ENCODE data around the gene KHSRP. TPM values are rescaled to one million over a fixed set of nuclear protein-coding genes. Genes with fewer than 3 reads are reported as not detected.
A peak's percentile ranks its signal among the peaks of the same experiment; 100 is the strongest.

Gene KHSRP
- total RNA-seq, 6 experiments from 2014 or later: 259 to 312 (median 301) TPM

- TF ChIP-seq CTCF (IDR thresholded peaks at IDR 0.05): no peak
These were observed 9.6 kb downstream of the KHSRP start for GRCh38 chr19:6414793-6415590.

DNA sequence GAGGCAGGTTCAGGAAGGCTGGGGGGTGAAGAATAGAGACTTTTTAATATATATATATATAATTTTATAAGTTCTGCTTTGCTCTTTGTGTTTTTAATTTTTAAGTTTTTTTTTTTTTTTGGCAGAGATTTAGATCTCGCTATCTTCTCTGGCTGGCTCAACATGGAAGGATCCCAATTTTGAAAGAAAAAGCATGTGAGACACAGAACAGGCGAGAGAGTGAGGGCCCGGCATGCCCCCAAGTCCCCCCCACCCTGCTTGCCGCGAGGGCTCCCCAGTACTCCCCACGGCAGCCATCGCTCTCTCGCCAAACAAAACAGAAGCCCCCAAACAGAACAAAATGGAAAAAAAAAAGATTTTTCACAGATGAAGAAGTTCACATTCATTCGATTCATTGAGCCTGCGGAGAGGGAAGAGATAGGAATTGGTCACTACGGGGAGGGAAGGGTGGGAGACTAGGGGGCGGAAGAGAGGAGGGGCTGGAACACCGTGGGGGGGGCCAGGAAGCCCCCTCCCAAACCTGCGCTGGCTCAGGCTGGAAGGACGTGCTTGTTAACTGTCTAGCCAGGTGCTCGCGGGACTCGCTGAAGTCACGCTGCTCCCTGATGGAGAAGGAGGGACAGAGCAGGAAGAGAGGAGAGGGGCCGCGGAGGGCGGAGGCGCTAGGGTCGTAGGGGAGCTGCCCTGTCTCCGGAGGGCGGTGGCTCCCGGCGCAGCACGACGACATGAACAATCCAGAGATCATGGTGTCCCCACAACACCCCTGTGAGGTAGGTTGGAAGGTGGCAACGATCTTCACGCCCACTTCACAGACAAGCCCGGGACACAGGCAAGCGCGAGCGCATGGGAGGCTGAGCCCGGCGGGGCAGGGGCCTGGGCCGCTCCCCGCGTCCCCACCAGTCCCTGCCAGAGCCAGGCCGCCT lies 10.6 kb downstream of the KHSRP start:
- no peak for DNase-seq
- Mint-ChIP-seq H3K4me1 (ENCODE audit: low read depth) (no peaks in the 10 kb centered on the region), H3K36me3 (ENCODE audit: low read depth) (no peaks in the 10 kb centered on the region), H3K27me3 (ENCODE audit: insufficient read depth) (no peaks in the 10 kb centered on the region), H3K27ac (no peak overlapping the region), H3K4me3 (no peak overlapping the region), H3K9me3 (no peaks in the 10 kb centered on the region)
- TF ChIP-seq CTCF (IDR thresholded peaks at IDR 0.05): no peak

More at GRCh38 chr19:6414793-6415590, 9.6 kb downstream of the KHSRP start:
- peaks cover 2% of the 10 kb centered on the region; the same call in 1 of the 2 replicates for H3K36me3 Mint-ChIP-seq (ENCODE audit: low read depth)
- H3K4me1 Mint-ChIP-seq (ENCODE audit: low read depth): no peaks in the 10 kb centered on the region
- no peaks in the 10 kb centered on the region for H3K9me3 Mint-ChIP-seq
- H3K27me3 Mint-ChIP-seq (ENCODE audit: insufficient read depth): no peaks in the 10 kb centered on the region
- no peak overlapping the region for H3K4me3 Mint-ChIP-seq
- no peak overlapping the region for H3K27ac Mint-ChIP-seq
- no peak for DNase-seq

- H3K27me3 Mint-ChIP-seq (ENCODE audit: insufficient read depth): no peaks in the 10 kb centered on the region
- H3K4me1 Mint-ChIP-seq (ENCODE audit: low read depth): no peaks in the 10 kb centered on the region
- no peak overlapping the region for H3K4me3 Mint-ChIP-seq
- no peak for TF ChIP-seq CTCF (IDR thresholded peaks at IDR 0.05)
- H3K9me3 Mint-ChIP-seq: no peaks in the 10 kb centered on the region
- no peak overlapping the region for H3K27ac Mint-ChIP-seq
- no peaks in the 10 kb centered on the region for H3K36me3 Mint-ChIP-seq (ENCODE audit: low read depth)
- DNase-seq: no peak
These were observed 11.3 kb downstream of the KHSRP start for GRCh38 chr19:6413291-6413690.

DNA sequence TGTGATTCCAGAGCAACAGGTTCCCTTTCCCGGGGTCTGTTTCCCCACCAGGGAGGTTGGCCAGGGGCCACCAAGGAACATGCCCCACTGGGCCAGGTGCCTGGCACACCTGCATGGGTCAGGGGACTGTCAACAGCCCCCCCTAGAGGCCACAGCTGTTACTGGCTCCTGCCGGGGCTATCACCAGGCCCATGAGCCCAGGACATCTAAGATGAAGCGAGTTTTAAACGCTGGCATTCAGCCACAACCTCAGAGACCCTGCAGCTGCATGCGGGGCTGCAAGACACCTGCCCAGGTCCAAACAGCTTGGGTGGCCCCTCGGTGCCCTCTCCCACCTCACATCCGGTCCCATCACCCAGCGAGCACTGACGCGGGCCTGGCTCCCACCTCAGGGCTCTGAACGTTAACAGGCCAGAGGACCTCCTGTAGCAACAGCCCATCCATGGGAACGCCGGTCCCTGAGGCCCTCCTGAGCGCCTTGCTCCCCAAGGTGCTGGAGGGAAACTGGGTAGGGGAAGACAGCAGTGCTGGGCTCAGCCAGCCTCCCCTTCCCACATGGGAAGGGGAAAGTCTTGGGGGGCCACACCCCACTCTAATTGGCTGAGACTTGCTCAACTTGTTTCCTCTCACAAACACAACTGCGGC lies 12.0 kb downstream of the KHSRP start:
- H3K36me3 Mint-ChIP-seq (ENCODE audit: low read depth): no peaks in the 10 kb centered on the region
- peak; percentile 73 for TF ChIP-seq CTCF (IDR thresholded peaks at IDR 0.05)
- no peak for DNase-seq
- no peaks in the 10 kb centered on the region for H3K9me3 Mint-ChIP-seq
- H3K4me3 Mint-ChIP-seq: no peak overlapping the region
- H3K4me1 Mint-ChIP-seq (ENCODE audit: low read depth): no peaks in the 10 kb centered on the region
- H3K27me3 Mint-ChIP-seq (ENCODE audit: insufficient read depth): no peaks in the 10 kb centered on the region
- H3K27ac Mint-ChIP-seq: no peak overlapping the region

GRCh38 chr19:6412061-6412446 lies 12.6 kb downstream of the KHSRP start:
- no peaks in the 10 kb centered on the region for H3K4me1 Mint-ChIP-seq (ENCODE audit: low read depth)
- DNase-seq: no peak
- no peaks in the 10 kb centered on the region for H3K9me3 Mint-ChIP-seq

More at GRCh38 chr19:6412061-6412446, 12.6 kb downstream of the KHSRP start:
- Mint-ChIP-seq H3K36me3 (ENCODE audit: low read depth) (no peaks in the 10 kb centered on the region), H3K4me3 (no peak overlapping the region), H3K27me3 (ENCODE audit: insufficient read depth) (no peaks in the 10 kb centered on the region), H3K27ac (no peak overlapping the region)
- TF ChIP-seq CTCF (IDR thresholded peaks at IDR 0.05): no peak

Measured in HFFc6 (cell line).